ENCODE data around the gene TBKBP1. TPM values are rescaled to one million over a fixed set of nuclear protein-coding genes. Genes with fewer than 3 reads are reported as not detected.

TBKBP1 gene
- total RNA-seq (1 to 10 TPM; 6.7 to 7.4 TPM), polyA plus RNA-seq (under 1 TPM; 0.49 to 0.68 TPM)

GRCh38 chr17:47693731-47694580, at the start of gene TBKBP1:
TSS of gene TBKBP1 (plus strand) at chr17:47694161. CDS start at chr17:47696113, 1,952 bp downstream.
- DNase-seq: peak; percentile 41 to 79 (median 51)
- H3K9me3 ChIP-seq (ENCODE audit: control insufficient read depth in 1 of 2, low read length in 2 of 2): no peaks in the 10 kb centered on the region
- Mint-ChIP-seq H3K4me1 (peaks cover 12 to 50% (median 27%) of the 10 kb centered on the region in 4 donors), H3K27ac (peak within 1 kb of the TSS; percentile 85 to 94 (median 87)), H3K36me3 (peaks cover 0 to 4% of the 10 kb centered on the region in 2 donors), H3K9me3 (no peaks in the 10 kb centered on the region), H3K4me3 (peak within 1 kb of the TSS; percentile 89 to 95 (median 93)), H3K27me3 (no peaks in the 10 kb centered on the region)
- H3K36me3 ChIP-seq (ENCODE audit: insufficient read depth, low read length): no peaks in the 10 kb centered on the region
- H3K27ac ChIP-seq (ENCODE audit: low read depth, low read length): peak within 1 kb of the TSS; percentile 39
- POLR2A ChIA-PET (ENCODE audit: partially characterized antibody): interaction anchor here (0.6 to 3.7 kb wide), 15 partner anchors 9 to 759 kb away, joined by 3 to 34 read pairs (median 5); partner anchors contain the start of genes KPNB1 and TBX21
- intact Hi-C loops (cut with micrococcal nuclease): no loop called here
- H3K27me3 ChIP-seq (ENCODE audit: insufficient read depth, low read length): no peaks in the 10 kb centered on the region
- H3K4me3 ChIP-seq (ENCODE audit: low read length in 2 of 2): peak within 1 kb of the TSS; percentile 29 to 52
- CTCF ChIA-PET (ENCODE audit: partially characterized antibody): interaction anchor here (0.7 to 7.7 kb wide), 6 partner anchors 16 to 105 kb away, joined by 3 to 62 read pairs (median 6); partner anchors contain the start of gene TBX21
- H3K4me1 ChIP-seq (ENCODE audit: insufficient read depth, low read length): peaks cover 29% of the 10 kb centered on the region

- no peak overlapping the region for H3K27ac ChIP-seq (ENCODE audit: low read depth, low read length)
- H3K4me1 ChIP-seq (ENCODE audit: insufficient read depth, low read length): peaks cover 17% of the 10 kb centered on the region
- ChIA-PET CTCF (ENCODE audit: partially characterized antibody) (interaction anchor here (0.9 to 1.4 kb wide), 2 partner anchors 28 to 54 kb away, joined by 3 to 4 read pairs; no protein-coding TSS in a partner anchor), POLR2A (ENCODE audit: partially characterized antibody) (no interaction called here)
- H3K36me3 Mint-ChIP-seq: peaks cover 0 to under 1% of the 10 kb centered on the region in 2 donors
- H3K9me3 ChIP-seq (ENCODE audit: control insufficient read depth in 1 of 2, low read length in 2 of 2): no peaks in the 10 kb centered on the region
- H3K9me3 Mint-ChIP-seq: no peaks in the 10 kb centered on the region
- no peak overlapping the region for H3K4me3 ChIP-seq (ENCODE audit: low read length in 2 of 2)
- peaks cover 8 to 25% (median 11%) of the 10 kb centered on the region in 4 donors for H3K4me1 Mint-ChIP-seq
- no peak overlapping the region for H3K4me3 Mint-ChIP-seq
- intact Hi-C loops (cut with micrococcal nuclease): no loop called here
- no peaks in the 10 kb centered on the region for H3K36me3 ChIP-seq (ENCODE audit: insufficient read depth, low read length)
- no peaks in the 10 kb centered on the region for H3K27me3 ChIP-seq (ENCODE audit: insufficient read depth, low read length)
- no peak overlapping the region for H3K27ac Mint-ChIP-seq
- no peak for DNase-seq
- no peaks in the 10 kb centered on the region for H3K27me3 Mint-ChIP-seq
These were observed 49.6 kb upstream of the TBKBP1 start for GRCh38 chr17:47644324-47644723.

- H3K4me1 Mint-ChIP-seq: peaks cover 37 to 68% (median 41%) of the 10 kb centered on the region in 4 donors
These were observed 44.6 kb upstream of the TBKBP1 start, which contains the start of gene KPNB1 for GRCh38 chr17:47649153-47649971. TSS of gene KPNB1 (plus strand) at chr17:47649919. CDS start at chr17:47650245, 326 bp downstream.

GRCh38 chr17:47649972-47650524, 43.9 kb upstream of the TBKBP1 start:
- no peaks in the 10 kb centered on the region for H3K27me3 ChIP-seq (ENCODE audit: insufficient read depth, low read length)
- H3K27ac ChIP-seq (ENCODE audit: low read depth, low read length): peak overlapping the region; percentile 82
- Mint-ChIP-seq H3K27ac (peak overlapping the region; percentile 91 to 100 (median 99)), H3K27me3 (no peaks in the 10 kb centered on the region), H3K36me3 (peaks cover 20 to 46% of the 10 kb centered on the region in 2 donors), H3K9me3 (peaks cover 0 to 5% (median 0%) of the 10 kb centered on the region in 8 donors), H3K4me3 (peak overlapping the region; percentile 97 to 100 (median 100)), H3K4me1 (peaks cover 40 to 71% (median 46%) of the 10 kb centered on the region in 4 donors)
- ChIA-PET POLR2A (ENCODE audit: partially characterized antibody) (interaction anchor here (0.6 to 8.7 kb wide), 29 partner anchors 9 to 1457 kb away, joined by 3 to 120 read pairs (median 5); partner anchors contain the start of genes ATP5MC1, CDK5RAP3, EFCAB13 and KANSL1), CTCF (ENCODE audit: partially characterized antibody) (interaction anchor here (1.0 to 5.1 kb wide), 8 partner anchors 9 to 239 kb away, joined by 3 to 62 read pairs (median 4); no protein-coding TSS in a partner anchor)
- H3K4me1 ChIP-seq (ENCODE audit: insufficient read depth, low read length): peaks cover 60% of the 10 kb centered on the region
- intact Hi-C loops (cut with micrococcal nuclease): loop anchor here (1.0 to 2.0 kb wide), 3 partner anchors 10 to 246 kb away; partner anchors contain the start of gene SP2
- peaks cover 28% of the 10 kb centered on the region for H3K36me3 ChIP-seq (ENCODE audit: insufficient read depth, low read length)
- peak in 1 of 5 donors; percentile 73 for DNase-seq
- H3K4me3 ChIP-seq (ENCODE audit: low read length in 2 of 2): peak overlapping the region; percentile 47 to 79
- no peaks in the 10 kb centered on the region for H3K9me3 ChIP-seq (ENCODE audit: control insufficient read depth in 1 of 2, low read length in 2 of 2)

More at GRCh38 chr17:47649153-47649971, 44.6 kb upstream of the TBKBP1 start, which contains the start of gene KPNB1:
- POLR2A ChIA-PET (ENCODE audit: partially characterized antibody): interaction anchor here (0.5 to 8.7 kb wide), 37 partner anchors 9 to 1575 kb away, joined by 3 to 120 read pairs (median 5); partner anchors contain the start of genes ATP5MC1, CDK5RAP3, EFCAB13 and LRRC46
- peak within 1 kb of the TSS; percentile 82 for H3K27ac ChIP-seq (ENCODE audit: low read depth, low read length)
- intact Hi-C loops (cut with micrococcal nuclease): loop anchor here (1.0 kb wide), 1 partner anchor 11 kb away; no protein-coding TSS in a partner anchor
- H3K4me3 ChIP-seq (ENCODE audit: low read length in 2 of 2): peak within 1 kb of the TSS; percentile 73 to 79
- Mint-ChIP-seq H3K36me3 (peaks cover 13 to 40% of the 10 kb centered on the region in 2 donors), H3K27ac (peak within 1 kb of the TSS; percentile 91 to 100 (median 99)), H3K27me3 (no peaks in the 10 kb centered on the region), H3K9me3 (peaks cover 0 to 5% (median 0%) of the 10 kb centered on the region in 8 donors), H3K4me3 (peak within 1 kb of the TSS; percentile 97 to 100 (median 100))
- H3K4me1 ChIP-seq (ENCODE audit: insufficient read depth, low read length): peaks cover 53% of the 10 kb centered on the region
- peak; percentile 98 to 99 (median 98) for DNase-seq
- CTCF ChIA-PET (ENCODE audit: partially characterized antibody): interaction anchor here (0.5 to 5.1 kb wide), 13 partner anchors 9 to 240 kb away, joined by 3 to 62 read pairs (median 3); partner anchors contain the start of gene TBX21
- H3K27me3 ChIP-seq (ENCODE audit: insufficient read depth, low read length): no peaks in the 10 kb centered on the region
- H3K9me3 ChIP-seq (ENCODE audit: control insufficient read depth in 1 of 2, low read length in 2 of 2): no peaks in the 10 kb centered on the region
- H3K36me3 ChIP-seq (ENCODE audit: insufficient read depth, low read length): peaks cover 22% of the 10 kb centered on the region

- Mint-ChIP-seq H3K9me3 (peaks cover 0 to 5% (median 0%) of the 10 kb centered on the region in 8 donors), H3K4me1 (peaks cover 47 to 79% (median 54%) of the 10 kb centered on the region in 4 donors), H3K36me3 (peaks cover 28 to 54% of the 10 kb centered on the region in 2 donors), H3K27ac (peak overlapping the region; percentile 88 to 96 (median 93)), H3K4me3 (peak overlapping the region; percentile 85 to 100 (median 89)), H3K27me3 (no peaks in the 10 kb centered on the region)
- DNase-seq: peak; percentile 88 to 93 (median 89)
- ChIA-PET POLR2A (ENCODE audit: partially characterized antibody) (interaction anchor here (0.6 to 8.7 kb wide), 14 partner anchors 8 to 1458 kb away, joined by 3 to 120 read pairs (median 11); partner anchors contain the start of genes ATP5MC1, EFCAB13, KANSL1 and LRRC46), CTCF (ENCODE audit: partially characterized antibody) (interaction anchor here (0.7 to 5.1 kb wide), 3 partner anchors 9 to 48 kb away, joined by 3 to 62 read pairs (median 5); no protein-coding TSS in a partner anchor)
- intact Hi-C loops (cut with micrococcal nuclease): loop anchor here (1.0 to 2.0 kb wide), 2 partner anchors 14 to 245 kb away; partner anchors contain the start of gene SP2
- Histone ChIP-seq H3K27ac (ENCODE audit: low read depth, low read length) (peak overlapping the region; percentile 68), H3K4me3 (ENCODE audit: low read length in 2 of 2) (peak overlapping the region; percentile 53 to 73), H3K9me3 (ENCODE audit: control insufficient read depth in 1 of 2, low read length in 2 of 2) (no peaks in the 10 kb centered on the region), H3K27me3 (ENCODE audit: insufficient read depth, low read length) (no peaks in the 10 kb centered on the region), H3K4me1 (ENCODE audit: insufficient read depth, low read length) (peaks cover 68% of the 10 kb centered on the region), H3K36me3 (ENCODE audit: insufficient read depth, low read length) (peaks cover 35% of the 10 kb centered on the region)
These were observed 43.1 kb upstream of the TBKBP1 start for GRCh38 chr17:47650525-47651522.
